GM12878 (cell line): ENCODE data around the gene TAS2R16. TPM values are rescaled to one million over a fixed set of nuclear protein-coding genes. Genes with fewer than 3 reads are reported as not detected.

ENCODE experiments used
- ATAC-seq: fragments of 200-7000 bp; cut with Tn5 transposase; 3 replicates; pipeline ENCODE4 v1.9.1; 2020; ENCODE audit warnings: mild to moderate bottlenecking, moderate library complexity
- BruUV-seq: library from RNA; stranded (reverse); fragments of 400-500 nt; replicated peaks from 2 replicates; lab custom pipeline; 2021; lab: Mats Ljungman, UMichigan
- CTCF ChIA-PET: fragments of 300-600 bp; sonication (Branson Sonifier 250); formaldehyde crosslinking; extraction: SDS; loops from one replicate; lab custom pipeline; 2021; ENCODE audit warnings: inconsistent platforms; lab: Yijun Ruan, JAX
- POLR2A ChIA-PET: fragments of 350-600 bp; formaldehyde crosslinking; extraction: SDS; loops from one replicate; lab custom pipeline; 2021; ENCODE audit warnings: inconsistent platforms; lab: Charles Lee
- RAD21 ChIA-PET: fragments of 300-600 bp; sonication (Branson Sonifier 250); formaldehyde crosslinking; loops from one replicate; lab custom pipeline; 2023; ENCODE audit warnings: antibody characterized with exemption; ENCODE audit not compliant: unreplicated experiment; lab: Charles Lee
- SMC1A ChIA-PET: fragments of 300-600 bp; sonication (Branson Sonifier 250); formaldehyde crosslinking; loops from one replicate; lab custom pipeline; 2023; ENCODE audit not compliant: unreplicated experiment, uncharacterized antibody; lab: Charles Lee
- DNase-seq: peaks from one replicate; pipeline ENCODE4 v3.0.0-alpha.2; 2011; ENCODE audit warnings: low read depth, low spot score
- FAIRE-seq: peaks from 3 replicates; lab custom pipeline; 2011; peaks lifted over from hg19 to GRCh38; lab: Jason Lieb, UNC
- H2AFZ ChIP-seq: 2 replicates; pipeline ENCODE4 v1.6.0; 2011; ENCODE audit warnings: low read depth, low read length, control low read depth; ENCODE audit not compliant: control insufficient read depth
- H3K27ac ChIP-seq: 2 replicates; pipeline ENCODE4 v1.5.1; 2011; ENCODE audit warnings: control low read depth; ENCODE audit not compliant: control insufficient read depth, insufficient read depth
- H3K27me3 ChIP-seq, 2 experiments: replicated peaks in 1 of 2; 2 replicates each; pipeline versions ENCODE4 v1.6.0 to v1.6.1; 2011; ENCODE audit warnings: low read length in 1 of 2; ENCODE audit not compliant: control insufficient read depth in 2 of 2, insufficient read depth in 2 of 2
- H3K36me3 ChIP-seq, 2 experiments: 2 replicates each; pipeline ENCODE4 v1.5.1; 2011; ENCODE audit warnings: low read length in 1 of 2; ENCODE audit not compliant: control insufficient read depth in 2 of 2, insufficient read depth in 2 of 2
- H3K4me1 ChIP-seq: 2 replicates; pipeline ENCODE4 v1.6.1; 2011; ENCODE audit warnings: mild to moderate bottlenecking, low read length, moderate library complexity, mixed read lengths; ENCODE audit not compliant: control insufficient read depth, insufficient read depth
- H3K4me2 ChIP-seq: 2 replicates; pipeline ENCODE4 v1.6.0; 2011; ENCODE audit warnings: control low read depth; ENCODE audit not compliant: control insufficient read depth, insufficient read depth
- H3K4me3 ChIP-seq: fragments of 200-600 bp; sonication (generic); 2 replicates; pipeline ENCODE4 v1.5.1; 2016
- H3K79me2 ChIP-seq: 2 replicates; pipeline ENCODE4 v1.6.0; 2011; ENCODE audit warnings: low read length; ENCODE audit not compliant: control insufficient read depth, insufficient read depth
- H3K9ac ChIP-seq: 2 replicates; pipeline ENCODE4 v1.8.0; 2011; ENCODE audit warnings: low read length, control low read depth, mixed read lengths; ENCODE audit not compliant: control insufficient read depth, insufficient read depth
- H3K9me3 ChIP-seq: replicated peaks from 3 replicates; pipeline ENCODE4 v1.5.1; 2011; ENCODE audit warnings: mild to moderate bottlenecking, low read length; ENCODE audit not compliant: control insufficient read depth, insufficient read depth
- H4K20me1 ChIP-seq: 2 replicates; pipeline ENCODE4 v1.6.0; 2011; ENCODE audit not compliant: control insufficient read depth, insufficient read depth
- ATF7 ChIP-seq: fragments of 450-650 bp; IDR thresholded peaks from 2 replicates; pipeline ENCODE4 v1.6.1; 2016; ENCODE audit warnings: low read depth, mild to moderate bottlenecking
- BCLAF1 ChIP-seq: fragments of 450-650 bp; IDR thresholded peaks from 2 replicates; pipeline ENCODE4 v1.6.1; 2017; ENCODE audit warnings: antibody characterized with exemption, mild to moderate bottlenecking, moderate library complexity
- ELK1 ChIP-seq: IDR thresholded peaks from 2 replicates; pipeline ENCODE4 v1.6.1; 2012; ENCODE audit warnings: low read depth, low read length, improper control_type of control experiment
- EZH2 ChIP-seq: IDR thresholded peaks from 2 replicates; pipeline ENCODE4 v1.6.1; 2012; ENCODE audit warnings: low read depth, mild to moderate bottlenecking, control low read depth, inconsistent platforms, low read length, borderline replicate concordance; ENCODE audit not compliant: control insufficient read depth
- NR2C2 ChIP-seq: IDR thresholded peaks from 2 replicates; pipeline ENCODE4 v1.6.1; 2011; ENCODE audit warnings: borderline replicate concordance, low read depth; ENCODE audit not compliant: control insufficient read depth, insufficient read length
- NR2F1 ChIP-seq: fragments of 450-650 bp; conservative IDR thresholded peaks from 2 replicates; pipeline ENCODE4 v1.6.1; 2017; ENCODE audit warnings: mild to moderate bottlenecking
- PAX8 ChIP-seq: fragments of 450-650 bp; IDR thresholded peaks from 2 replicates; pipeline ENCODE4 v1.6.1; 2017; ENCODE audit warnings: mild to moderate bottlenecking, moderate library complexity
- RAD21 ChIP-seq: IDR thresholded peaks from 2 replicates; pipeline ENCODE4 v1.6.1; 2011; ENCODE audit warnings: mild to moderate bottlenecking, low read depth, low read length, moderate library complexity; ENCODE audit not compliant: insufficient read depth
- YBX1 ChIP-seq: fragments of 450-650 bp; IDR thresholded peaks from 2 replicates; pipeline ENCODE4 v1.6.1; 2016; ENCODE audit warnings: antibody characterized with exemption
- WGBS: methylation state at CpG from one replicate; pipeline ENCODE4 v1.1.6; 2016; ENCODE audit warnings: low lambda C conversion rate; ENCODE audit not compliant: insufficient replicate concordance, insufficient coverage; ENCODE audit errors: missing lambda C conversion rate; 5-methylcytosine and 5-hydroxymethylcytosine counted together
- in situ Hi-C: fragments of 300-500 bp; cut with MboI; formaldehyde crosslinking; loops from 9 replicates; pipeline ENCODE4 v1.14.3; 2018; ENCODE audit warnings: mixed read lengths
- intact Hi-C: fragments of 100-400 bp; cut with micrococcal nuclease; formaldehyde crosslinking; loops from one replicate; pipeline ENCODE4 v1.14.2; 2022; ENCODE audit not compliant: unreplicated experiment
- polyA plus RNA-seq, 11 experiments: library from polyadenylated mRNA; depleted of rRNA in 4 of 11; unstranded in 6 of 11; stranded (reverse) in 5 of 11; fragments of >200 nt; fragmentation: Nextera tagmentation in 4 of 11; fragmentation: Illumina TruSeq in 1 of 11; extraction: Ambion mirVana in 4 of 11; extraction: Trizol in 1 of 11; gene quantifications; 1 replicate in 1 of 11; 2 replicates in 10 of 11; pipeline versions ENCODE4 v1.2.1 to v1.2.3, GENCODE V29; 2011 to 2016; ENCODE audit warnings: inconsistent platforms in 2 of 11, missing spikeins in 2 of 11, low read depth in 1 of 11
- total RNA-seq, 4 experiments: library from RNA; depleted of rRNA in 3 of 4; stranded (reverse); fragments of >200 nt in 3 of 4; fragmentation: Illumina TruSeq in 1 of 4; extraction: Trizol in 1 of 4; gene quantifications; 2 replicates each; pipeline versions ENCODE4 v1.2.1 to v1.2.3, GENCODE V29; 2013 to 2021

Gene TAS2R16
- total and polyA plus RNA-seq, 10 of the 15 experiments (the other 5 are each of a cell fraction or from before 2014, with no cell fraction given): not detected

- intact Hi-C loops: no loop called here
- no peak overlapping the region for H3K9ac ChIP-seq
- POLR2A ChIA-PET: no interaction called here
- H3K9me3 ChIP-seq: no peaks in the 10 kb centered on the region
- CTCF ChIA-PET: no interaction called here
- no peaks in the 10 kb centered on the region for H3K36me3 ChIP-seq
- H4K20me1 ChIP-seq: no peaks in the 10 kb centered on the region
- H3K4me3 ChIP-seq: no peak overlapping the region
- H3K4me2 ChIP-seq: no peak overlapping the region
- no peaks in the 10 kb centered on the region for H3K79me2 ChIP-seq
- no peak overlapping the region for H3K27ac ChIP-seq
- in situ Hi-C loops: no loop called here
- SMC1A ChIA-PET: no interaction called here
- 17% methylated on average over 2 of the region's 2 CpGs for WGBS
- no peaks in the 10 kb centered on the region for H3K27me3 ChIP-seq
- TF ChIP-seq RAD21 (no peak), BCLAF1 (no peak), PAX8 (no peak), YBX1 (no peak), NR2F1 (no peak), NR2C2 (no peak), EZH2 (no peak), ELK1 (no peak), ATF7 (no peak)
- no peaks in the 10 kb centered on the region for H3K4me1 ChIP-seq
- RAD21 ChIA-PET: no interaction called here
- H2AFZ ChIP-seq: no peak overlapping the region
- DNase-seq: no peak
- no peak for FAIRE-seq
- no TSS peak for BruUV-seq
- ATAC-seq: no peak
Measured at GRCh38 chr7:122989577-122989976, 5.9 kb downstream of the TAS2R16 start.
